HL-60 (cell line): ENCODE measurements around the gene INTS3.

Source experiments
- DNase-seq, 2 experiments: peaks; one replicate each; pipeline ENCODE4 v3.0.0-alpha.2; 2010 to 2020; ENCODE audit warnings: low read depth in 1 of 2, low spot score in 1 of 2
- H3K27ac ChIP-seq: fragments of 250-450 bp; sonication (Bioruptor Pico); replicated peaks from 2 replicates; pipeline ENCODE4 v1.5.1; 2020; ENCODE audit warnings: mild to moderate bottlenecking, moderate library complexity
- H3K27me3 ChIP-seq: fragments of 250-450 bp; sonication (Bioruptor Pico); 2 replicates; pipeline ENCODE4 v1.5.1; 2021; ENCODE audit warnings: mild to moderate bottlenecking, moderate library complexity; ENCODE audit not compliant: insufficient read depth, poor library complexity, severe bottlenecking
- H3K4me3 ChIP-seq: replicated peaks from 2 replicates; pipeline ENCODE4 v1.5.1; 2011; ENCODE audit warnings: mild to moderate bottlenecking, control low read depth, low read length; ENCODE audit not compliant: insufficient read depth
- GABPA ChIP-seq: IDR thresholded peaks from 2 replicates; pipeline ENCODE4 v1.6.1; 2012; ENCODE audit warnings: low read depth
- POLR2AphosphoS5 ChIP-seq: IDR thresholded peaks from 2 replicates; pipeline ENCODE4 v1.6.1; 2012; ENCODE audit warnings: low read depth
- SPI1 ChIP-seq: IDR thresholded peaks from 2 replicates; pipeline ENCODE4 v1.6.1; 2012; ENCODE audit warnings: low read depth, mild to moderate bottlenecking, borderline replicate concordance
- TF ChIP-seq, protein P1 (sequence below): IDR thresholded peaks from 2 replicates; pipeline ENCODE4 v1.6.1; 2012; ENCODE audit warnings: low read depth; ENCODE audit not compliant: insufficient replicate concordance
- TF ChIP-seq, protein P2 (sequence below): IDR thresholded peaks from one replicate; pipeline ENCODE4 v1.5.1; 2011; ENCODE audit warnings: low read length, control low read depth, inconsistent platforms; ENCODE audit not compliant: insufficient read depth

The INTS3 gene

DNA sequence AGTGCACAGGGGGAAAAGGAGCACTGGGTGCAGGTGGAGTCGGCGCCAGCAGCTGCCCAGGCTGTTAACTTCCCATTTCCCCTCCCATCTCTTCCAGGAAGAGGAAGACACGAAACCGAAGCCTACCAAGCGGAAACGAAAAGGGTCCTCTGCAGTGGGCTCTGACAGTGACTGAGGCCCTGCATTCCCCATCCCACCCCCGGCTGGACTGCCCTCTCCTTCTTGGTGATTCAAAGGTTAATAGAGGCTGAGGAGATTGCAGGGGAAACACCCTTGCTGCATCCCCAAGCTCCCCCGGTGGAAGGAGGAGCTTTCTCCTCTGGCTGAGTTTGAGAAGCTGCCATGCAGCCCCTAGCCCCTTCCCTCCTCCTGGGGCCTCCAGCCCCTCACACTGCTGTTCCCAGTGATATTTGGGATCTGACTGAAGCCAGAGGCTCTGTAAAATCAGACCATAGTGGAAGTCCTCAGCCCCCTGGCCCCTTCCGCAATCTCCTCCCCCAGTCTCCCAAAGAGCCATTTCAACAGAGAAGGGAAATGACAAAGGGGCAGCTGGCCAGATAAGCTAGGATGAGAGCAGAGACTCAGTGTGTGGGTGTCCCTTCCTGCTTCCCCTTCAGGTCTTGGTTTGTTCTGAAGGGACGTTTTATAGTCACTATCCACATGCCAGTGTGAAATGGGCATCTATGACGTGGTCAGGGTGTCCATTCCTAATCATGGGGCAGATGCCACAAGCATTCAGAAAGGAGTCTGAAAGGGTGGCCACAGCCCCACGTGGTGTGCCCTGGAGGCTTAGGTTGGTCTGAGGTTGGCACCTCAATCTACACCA is 45.5 kb downstream of the INTS3 start:
- TF ChIP-seq SPI1 (0 out of 2 replicates have a peak, but pooled peaks have one; percentile 3), GABPA (no peak), POLR2AphosphoS5 (0 out of 2 replicates have a peak, but pooled peaks have one; percentile 4)
- TF ChIP-seq, protein P1, sequence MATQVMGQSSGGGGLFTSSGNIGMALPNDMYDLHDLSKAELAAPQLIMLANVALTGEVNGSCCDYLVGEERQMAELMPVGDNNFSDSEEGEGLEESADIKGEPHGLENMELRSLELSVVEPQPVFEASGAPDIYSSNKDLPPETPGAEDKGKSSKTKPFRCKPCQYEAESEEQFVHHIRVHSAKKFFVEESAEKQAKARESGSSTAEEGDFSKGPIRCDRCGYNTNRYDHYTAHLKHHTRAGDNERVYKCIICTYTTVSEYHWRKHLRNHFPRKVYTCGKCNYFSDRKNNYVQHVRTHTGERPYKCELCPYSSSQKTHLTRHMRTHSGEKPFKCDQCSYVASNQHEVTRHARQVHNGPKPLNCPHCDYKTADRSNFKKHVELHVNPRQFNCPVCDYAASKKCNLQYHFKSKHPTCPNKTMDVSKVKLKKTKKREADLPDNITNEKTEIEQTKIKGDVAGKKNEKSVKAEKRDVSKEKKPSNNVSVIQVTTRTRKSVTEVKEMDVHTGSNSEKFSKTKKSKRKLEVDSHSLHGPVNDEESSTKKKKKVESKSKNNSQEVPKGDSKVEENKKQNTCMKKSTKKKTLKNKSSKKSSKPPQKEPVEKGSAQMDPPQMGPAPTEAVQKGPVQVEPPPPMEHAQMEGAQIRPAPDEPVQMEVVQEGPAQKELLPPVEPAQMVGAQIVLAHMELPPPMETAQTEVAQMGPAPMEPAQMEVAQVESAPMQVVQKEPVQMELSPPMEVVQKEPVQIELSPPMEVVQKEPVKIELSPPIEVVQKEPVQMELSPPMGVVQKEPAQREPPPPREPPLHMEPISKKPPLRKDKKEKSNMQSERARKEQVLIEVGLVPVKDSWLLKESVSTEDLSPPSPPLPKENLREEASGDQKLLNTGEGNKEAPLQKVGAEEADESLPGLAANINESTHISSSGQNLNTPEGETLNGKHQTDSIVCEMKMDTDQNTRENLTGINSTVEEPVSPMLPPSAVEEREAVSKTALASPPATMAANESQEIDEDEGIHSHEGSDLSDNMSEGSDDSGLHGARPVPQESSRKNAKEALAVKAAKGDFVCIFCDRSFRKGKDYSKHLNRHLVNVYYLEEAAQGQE, result no peak
- TF ChIP-seq, protein P2, sequence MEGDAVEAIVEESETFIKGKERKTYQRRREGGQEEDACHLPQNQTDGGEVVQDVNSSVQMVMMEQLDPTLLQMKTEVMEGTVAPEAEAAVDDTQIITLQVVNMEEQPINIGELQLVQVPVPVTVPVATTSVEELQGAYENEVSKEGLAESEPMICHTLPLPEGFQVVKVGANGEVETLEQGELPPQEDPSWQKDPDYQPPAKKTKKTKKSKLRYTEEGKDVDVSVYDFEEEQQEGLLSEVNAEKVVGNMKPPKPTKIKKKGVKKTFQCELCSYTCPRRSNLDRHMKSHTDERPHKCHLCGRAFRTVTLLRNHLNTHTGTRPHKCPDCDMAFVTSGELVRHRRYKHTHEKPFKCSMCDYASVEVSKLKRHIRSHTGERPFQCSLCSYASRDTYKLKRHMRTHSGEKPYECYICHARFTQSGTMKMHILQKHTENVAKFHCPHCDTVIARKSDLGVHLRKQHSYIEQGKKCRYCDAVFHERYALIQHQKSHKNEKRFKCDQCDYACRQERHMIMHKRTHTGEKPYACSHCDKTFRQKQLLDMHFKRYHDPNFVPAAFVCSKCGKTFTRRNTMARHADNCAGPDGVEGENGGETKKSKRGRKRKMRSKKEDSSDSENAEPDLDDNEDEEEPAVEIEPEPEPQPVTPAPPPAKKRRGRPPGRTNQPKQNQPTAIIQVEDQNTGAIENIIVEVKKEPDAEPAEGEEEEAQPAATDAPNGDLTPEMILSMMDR, result no peak
- no peaks in the 10 kb centered on the region for H3K27me3 ChIP-seq
- peak in 1 of 2 experiments; percentile 55 for DNase-seq
- H3K27ac ChIP-seq, result peak overlapping the region; percentile 52
- no peak overlapping the region for H3K4me3 ChIP-seq

DNA sequence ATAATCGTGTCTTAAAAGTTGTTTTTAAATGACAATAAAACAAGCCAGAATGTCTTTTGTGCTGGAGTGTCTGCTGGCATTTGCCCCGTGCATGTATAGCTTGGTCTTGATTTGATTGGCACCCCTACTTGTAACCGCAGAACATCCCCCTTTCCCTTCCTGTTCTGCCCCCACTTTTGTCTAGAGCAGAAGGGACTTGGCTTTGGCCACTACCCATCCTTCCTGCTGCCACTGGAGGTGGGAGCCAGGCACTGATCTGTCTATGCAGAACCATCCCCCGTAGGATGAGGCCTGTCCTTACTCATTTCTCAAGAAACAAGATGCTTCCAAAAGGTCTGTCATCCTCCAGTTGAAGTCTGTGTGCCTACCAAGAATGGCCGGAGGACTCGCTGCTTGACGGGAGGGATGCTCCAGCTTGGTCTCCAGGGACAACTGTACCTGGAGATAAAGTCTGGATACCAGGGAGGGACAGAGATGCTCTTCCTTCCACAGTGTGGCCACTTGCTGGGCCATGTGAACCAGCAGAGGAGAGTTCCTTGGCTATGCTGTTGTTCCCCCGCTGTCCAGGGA is 46.3 kb downstream of the INTS3 start:
- TF ChIP-seq POLR2AphosphoS5, result no peak
- TF ChIP-seq, protein P2, result no peak
- no peak for TF ChIP-seq GABPA
- TF ChIP-seq SPI1, result no peak
- TF ChIP-seq, protein P1, result no peak
- H3K4me3 ChIP-seq, result no peak overlapping the region
- no peaks in the 10 kb centered on the region for H3K27me3 ChIP-seq
- no peak for DNase-seq
- no peak overlapping the region for H3K27ac ChIP-seq

DNA sequence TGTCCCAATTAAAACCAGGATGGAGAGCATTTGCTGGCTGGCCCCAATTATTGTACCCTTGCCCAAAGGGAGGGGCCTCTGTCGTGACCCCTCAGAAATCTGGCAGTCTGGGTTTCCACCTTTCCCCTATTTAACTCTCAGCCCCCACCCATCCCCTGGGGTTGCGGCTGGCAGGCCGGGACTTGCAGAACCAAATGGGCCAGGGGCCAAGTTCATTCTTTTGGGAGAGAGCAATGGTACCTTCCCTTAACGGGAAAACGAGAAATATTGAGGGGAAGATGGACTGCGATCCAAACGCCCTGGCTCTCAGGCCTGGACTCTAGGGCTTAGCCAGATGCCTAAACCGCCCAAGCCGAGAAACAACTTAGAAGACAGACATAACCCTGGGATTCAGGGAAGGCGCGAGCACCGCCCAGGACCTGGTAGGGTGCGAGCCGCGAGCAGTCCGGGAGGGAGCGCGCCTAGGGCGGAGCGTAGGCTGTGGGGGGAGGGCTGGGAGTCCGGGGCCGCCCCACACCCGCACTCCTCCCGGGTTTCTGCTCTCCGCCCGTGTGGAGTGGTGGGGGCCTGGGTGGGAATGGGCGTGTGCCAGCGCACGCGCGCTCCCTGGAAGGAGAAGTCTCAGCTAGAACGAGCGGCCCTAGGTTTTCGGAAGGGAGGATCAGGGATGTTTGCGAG is 47.1 kb downstream of the INTS3 start, which contains the start of gene SLC27A3:
SLC27A3 (plus strand) TSS at position 628 of the 678 bp plus-strand sequence. CDS start 91 bp downstream, outside the sequence.
- Histone ChIP-seq H3K27me3 (no peaks in the 10 kb centered on the region), H3K27ac (peak within 1 kb of the TSS; percentile 66), H3K4me3 (peak within 1 kb of the TSS; percentile 60)
- TF ChIP-seq GABPA, result no peak
- TF ChIP-seq, protein P2, result no peak
- TF ChIP-seq, protein P1, result no peak
- TF ChIP-seq POLR2AphosphoS5, result no peak
- DNase-seq, result no peak
